ENCODE measurements around the gene PLEKHG1.

DNA sequence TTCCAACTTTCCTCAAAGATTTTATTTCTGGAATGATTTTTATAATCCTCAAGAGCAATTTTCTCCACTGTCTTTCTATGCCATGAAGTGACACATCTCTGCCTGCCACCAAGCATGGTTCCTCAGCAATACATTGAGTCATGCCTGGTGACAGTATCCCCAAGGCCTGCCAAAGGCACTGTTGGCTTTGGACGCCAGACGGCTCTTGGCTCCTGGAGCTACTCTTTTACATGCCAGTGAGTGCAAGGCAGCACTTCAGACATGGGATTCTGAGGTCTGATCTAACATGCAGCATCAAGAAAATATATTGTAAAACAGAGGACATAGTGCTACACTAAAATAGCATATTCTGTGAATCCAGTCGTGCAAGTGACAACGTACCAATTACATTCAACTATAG lies 20.1 kb upstream of the PLEKHG1 start:
- TF ChIP-seq CTCF (conservative IDR thresholded peaks at IDR 0.05; ENCODE audit: low read depth in 2 of 2) (no peak), EZH2phosphoT487 (IDR thresholded peaks at IDR 0.05; ENCODE audit: unreplicated experiment) (no peak), CREB1 (CRISPR knock-in tag; IDR thresholded peaks at IDR 0.05; ENCODE audit: low read depth) (no peak), EZH2 (IDR thresholded peaks at IDR 0.05; ENCODE audit: low read depth, unreplicated experiment) (no peak), NANOG (IDR thresholded peaks at IDR 0.05; ENCODE audit: borderline replicate concordance) (no peak), POLR2AphosphoS5 (IDR thresholded peaks at IDR 0.05; ENCODE audit: low read depth) (no peak), REST (IDR thresholded peaks at IDR 0.05; ENCODE audit: unreplicated experiment) (no peak), ZNF114 (CRISPR knock-in tag; IDR thresholded peaks at IDR 0.05) (no peak), ZNF331 (CRISPR knock-in tag; IDR thresholded peaks at IDR 0.05; ENCODE audit: low read depth) (no peak), ETS1 (IDR thresholded peaks at IDR 0.05) (no peak)
- TF ChIP-seq, protein P1, sequence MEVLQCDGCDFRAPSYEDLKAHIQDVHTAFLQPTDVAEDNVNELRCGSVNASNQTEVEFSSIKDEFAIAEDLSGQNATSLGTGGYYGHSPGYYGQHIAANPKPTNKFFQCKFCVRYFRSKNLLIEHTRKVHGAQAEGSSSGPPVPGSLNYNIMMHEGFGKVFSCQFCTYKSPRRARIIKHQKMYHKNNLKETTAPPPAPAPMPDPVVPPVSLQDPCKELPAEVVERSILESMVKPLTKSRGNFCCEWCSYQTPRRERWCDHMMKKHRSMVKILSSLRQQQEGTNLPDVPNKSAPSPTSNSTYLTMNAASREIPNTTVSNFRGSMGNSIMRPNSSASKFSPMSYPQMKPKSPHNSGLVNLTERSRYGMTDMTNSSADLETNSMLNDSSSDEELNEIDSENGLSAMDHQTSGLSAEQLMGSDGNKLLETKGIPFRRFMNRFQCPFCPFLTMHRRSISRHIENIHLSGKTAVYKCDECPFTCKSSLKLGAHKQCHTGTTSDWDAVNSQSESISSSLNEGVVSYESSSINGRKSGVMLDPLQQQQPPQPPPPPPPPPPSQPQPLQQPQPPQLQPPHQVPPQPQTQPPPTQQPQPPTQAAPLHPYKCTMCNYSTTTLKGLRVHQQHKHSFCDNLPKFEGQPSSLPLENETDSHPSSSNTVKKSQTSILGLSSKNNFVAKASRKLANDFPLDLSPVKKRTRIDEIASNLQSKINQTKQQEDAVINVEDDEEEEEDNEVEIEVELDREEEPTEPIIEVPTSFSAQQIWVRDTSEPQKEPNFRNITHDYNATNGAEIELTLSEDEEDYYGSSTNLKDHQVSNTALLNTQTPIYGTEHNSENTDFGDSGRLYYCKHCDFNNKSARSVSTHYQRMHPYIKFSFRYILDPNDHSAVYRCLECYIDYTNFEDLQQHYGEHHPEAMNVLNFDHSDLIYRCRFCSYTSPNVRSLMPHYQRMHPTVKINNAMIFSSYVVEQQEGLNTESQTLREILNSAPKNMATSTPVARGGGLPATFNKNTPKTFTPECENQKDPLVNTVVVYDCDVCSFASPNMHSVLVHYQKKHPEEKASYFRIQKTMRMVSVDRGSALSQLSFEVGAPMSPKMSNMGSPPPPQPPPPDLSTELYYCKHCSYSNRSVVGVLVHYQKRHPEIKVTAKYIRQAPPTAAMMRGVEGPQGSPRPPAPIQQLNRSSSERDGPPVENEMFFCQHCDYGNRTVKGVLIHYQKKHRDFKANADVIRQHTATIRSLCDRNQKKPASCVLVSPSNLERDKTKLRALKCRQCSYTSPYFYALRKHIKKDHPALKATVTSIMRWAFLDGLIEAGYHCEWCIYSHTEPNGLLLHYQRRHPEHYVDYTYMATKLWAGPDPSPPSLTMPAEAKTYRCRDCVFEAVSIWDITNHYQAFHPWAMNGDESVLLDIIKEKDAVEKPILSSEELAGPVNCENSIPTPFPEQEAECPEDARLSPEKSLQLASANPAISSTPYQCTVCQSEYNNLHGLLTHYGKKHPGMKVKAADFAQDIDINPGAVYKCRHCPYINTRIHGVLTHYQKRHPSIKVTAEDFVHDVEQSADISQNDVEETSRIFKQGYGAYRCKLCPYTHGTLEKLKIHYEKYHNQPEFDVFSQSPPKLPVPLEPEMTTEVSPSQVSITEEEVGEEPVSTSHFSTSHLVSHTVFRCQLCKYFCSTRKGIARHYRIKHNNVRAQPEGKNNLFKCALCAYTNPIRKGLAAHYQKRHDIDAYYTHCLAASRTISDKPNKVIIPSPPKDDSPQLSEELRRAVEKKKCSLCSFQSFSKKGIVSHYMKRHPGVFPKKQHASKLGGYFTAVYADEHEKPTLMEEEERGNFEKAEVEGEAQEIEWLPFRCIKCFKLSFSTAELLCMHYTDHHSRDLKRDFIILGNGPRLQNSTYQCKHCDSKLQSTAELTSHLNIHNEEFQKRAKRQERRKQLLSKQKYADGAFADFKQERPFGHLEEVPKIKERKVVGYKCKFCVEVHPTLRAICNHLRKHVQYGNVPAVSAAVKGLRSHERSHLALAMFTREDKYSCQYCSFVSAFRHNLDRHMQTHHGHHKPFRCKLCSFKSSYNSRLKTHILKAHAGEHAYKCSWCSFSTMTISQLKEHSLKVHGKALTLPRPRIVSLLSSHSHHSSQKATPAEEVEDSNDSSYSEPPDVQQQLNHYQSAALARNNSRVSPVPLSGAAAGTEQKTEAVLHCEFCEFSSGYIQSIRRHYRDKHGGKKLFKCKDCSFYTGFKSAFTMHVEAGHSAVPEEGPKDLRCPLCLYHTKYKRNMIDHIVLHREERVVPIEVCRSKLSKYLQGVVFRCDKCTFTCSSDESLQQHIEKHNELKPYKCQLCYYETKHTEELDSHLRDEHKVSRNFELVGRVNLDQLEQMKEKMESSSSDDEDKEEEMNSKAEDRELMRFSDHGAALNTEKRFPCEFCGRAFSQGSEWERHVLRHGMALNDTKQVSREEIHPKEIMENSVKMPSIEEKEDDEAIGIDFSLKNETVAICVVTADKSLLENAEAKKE (CRISPR knock-in tag; IDR thresholded peaks at IDR 0.05), result no peak
